HCT116 (cell line): ENCODE results near the gene RASGRF2. TPM values are rescaled to one million over a fixed set of nuclear protein-coding genes. Genes with fewer than 3 reads are reported as not detected.

Experiments used
- ATAC-seq: fragments of 200-7000 bp; cut with Tn5 transposase; 2 replicates; pipeline ENCODE4 v1.9.1; 2020; ENCODE audit warnings: mild to moderate bottlenecking, moderate library complexity
- BruUV-seq: library from RNA; stranded (reverse); fragments of 400-500 nt; replicated peaks from 2 replicates; lab custom pipeline; 2021; lab: Mats Ljungman, UMichigan
- CTCF ChIA-PET: fragments of 300-600 bp; sonication (Branson Sonifier 250); formaldehyde crosslinking; loops from one replicate; lab custom pipeline; 2021; ENCODE audit warnings: antibody characterized with exemption; lab: Charles Lee
- POLR2A ChIA-PET: fragments of 300-600, 350-600 bp; sonication (Branson Sonifier 250); formaldehyde crosslinking; loops from one replicate; lab custom pipeline; 2021; ENCODE audit warnings: antibody characterized with exemption; lab: Charles Lee
- RAD21 ChIA-PET, 2 experiments: fragments of 300-600 bp; sonication (Branson Sonifier 250); formaldehyde crosslinking; loops; one replicate each; lab custom pipeline; 2023; ENCODE audit warnings: low total read pairs in 2 of 2; ENCODE audit not compliant: uncharacterized antibody in 2 of 2, unreplicated experiment in 2 of 2, low non-redundant PET in 1 of 2; lab: Charles Lee
- DNase-seq: peaks from one replicate; pipeline ENCODE4 v3.0.0-alpha.2; 2010; ENCODE audit warnings: low read depth, low spot score
- H2AFZ ChIP-seq: fragments of 200-600 bp; shearing (Covaris generic), sonication (generic); 2 replicates; pipeline ENCODE4 v1.6.1; 2017; ENCODE audit warnings: low read depth, mixed run types, mixed read lengths, antibody characterized with exemption, low read length; ENCODE audit not compliant: poor library complexity, severe bottlenecking
- H3K27ac ChIP-seq: 2 replicates; pipeline ENCODE4 v1.5.1; 2012; ENCODE audit warnings: low read depth, low read length
- H3K27me3 ChIP-seq: fragments of 200-600 bp; sonication (generic); 2 replicates; pipeline ENCODE4 v1.6.1; 2016; ENCODE audit warnings: mixed run types, low read length, mixed read lengths; ENCODE audit not compliant: insufficient read depth
- H3K36me3 ChIP-seq, 2 experiments: fragments of 200-500 bp in 1 of 2; fragments of 200-600 bp in 1 of 2; sonication (Bioruptor generic) in 1 of 2; sonication (generic) in 1 of 2; 2 replicates each; pipeline versions ENCODE4 v1.5.1 to v1.6.1; 2014 to 2016; ENCODE audit warnings: low read length in 2 of 2, inconsistent platforms in 1 of 2, mixed read lengths in 1 of 2, mixed run types in 1 of 2; ENCODE audit not compliant: insufficient read depth in 2 of 2, control insufficient read depth in 1 of 2
- H3K4me1 ChIP-seq, 2 experiments: fragments of 200-600 bp in 1 of 2; sonication (generic) in 1 of 2; 2 replicates each; pipeline versions ENCODE4 v1.5.1 to v1.6.1; 2012 to 2017; ENCODE audit warnings: low read length in 2 of 2, inconsistent platforms in 1 of 2, mild to moderate bottlenecking in 1 of 2, mixed read lengths in 1 of 2, mixed run types in 1 of 2, moderate library complexity in 1 of 2; ENCODE audit not compliant: insufficient read depth in 2 of 2, control insufficient read depth in 1 of 2
- H3K4me2 ChIP-seq: fragments of 200-600 bp; sonication (generic); 2 replicates; pipeline ENCODE4 v1.6.1; 2017; ENCODE audit warnings: mixed run types, low read length, mixed read lengths
- H3K4me3 ChIP-seq, 2 experiments: fragments of 200-600 bp in 1 of 2; sonication (generic) in 1 of 2; replicated peaks in 1 of 2; 2 replicates each; pipeline ENCODE4 v1.5.1; 2011 to 2016; ENCODE audit warnings: low read length in 2 of 2, control low read depth in 1 of 2, low read depth in 1 of 2, mild to moderate bottlenecking in 1 of 2, mixed read lengths in 1 of 2, mixed run types in 1 of 2
- H3K79me2 ChIP-seq: fragments of 200-600 bp; sonication (generic); 2 replicates; pipeline ENCODE4 v1.6.1; 2017; ENCODE audit warnings: mild to moderate bottlenecking, mixed run types, low read length, moderate library complexity, mixed read lengths; ENCODE audit not compliant: insufficient read depth
- H3K9ac ChIP-seq: fragments of 200-600 bp; sonication (generic); 2 replicates; pipeline ENCODE4 v1.6.1; 2016; ENCODE audit warnings: low read length, mixed read lengths
- H3K9me2 ChIP-seq: fragments of 200-600 bp; sonication (generic), shearing (Covaris generic); 2 replicates; pipeline ENCODE4 v1.6.1; 2017; ENCODE audit warnings: mixed run types, mild to moderate bottlenecking, moderate library complexity; ENCODE audit not compliant: insufficient read depth
- H3K9me3 ChIP-seq, 2 experiments: fragments of 200-500 bp in 1 of 2; fragments of 200-600 bp in 1 of 2; sonication (Bioruptor generic) in 1 of 2; sonication (generic) in 1 of 2; 2 replicates each; pipeline ENCODE4 v1.6.1; 2014 to 2017; ENCODE audit warnings: low read length in 2 of 2, mixed read lengths in 2 of 2, inconsistent platforms in 1 of 2, low read depth in 1 of 2, mild to moderate bottlenecking in 1 of 2, mixed run types in 1 of 2, moderate library complexity in 1 of 2; ENCODE audit not compliant: control insufficient read depth in 1 of 2, insufficient read depth in 1 of 2
- H4K20me1 ChIP-seq: fragments of 200-600 bp; sonication (generic), shearing (Covaris generic); 2 replicates; pipeline ENCODE4 v1.6.1; 2017; ENCODE audit warnings: mixed run types, mild to moderate bottlenecking, moderate library complexity; ENCODE audit not compliant: insufficient read depth
- EGR1 ChIP-seq: IDR thresholded peaks from 2 replicates; pipeline ENCODE4 v1.6.1; 2012; ENCODE audit warnings: low read depth
- ELF1 ChIP-seq: IDR thresholded peaks from 2 replicates; pipeline ENCODE4 v1.6.1; 2012; ENCODE audit warnings: low read depth, borderline replicate concordance
- EZH2phosphoT487 ChIP-seq: fragments of 200-600 bp; IDR thresholded peaks from 2 replicates; pipeline ENCODE4 v1.6.1; 2018; ENCODE audit warnings: antibody characterized with exemption, borderline replicate concordance
- POLR2A ChIP-seq: IDR thresholded peaks from 2 replicates; pipeline ENCODE4 v1.7.0; 2011; ENCODE audit warnings: borderline replicate concordance; ENCODE audit not compliant: insufficient read depth, insufficient read length; ENCODE audit errors: extremely low read depth
- POLR2AphosphoS5 ChIP-seq: IDR thresholded peaks from 2 replicates; pipeline ENCODE4 v1.6.1; 2011; ENCODE audit warnings: mild to moderate bottlenecking, low read depth, low read length, moderate library complexity
- SIN3A ChIP-seq: IDR thresholded peaks from 2 replicates; pipeline ENCODE4 v1.6.1; 2012; ENCODE audit warnings: low read depth
- SP1 ChIP-seq: IDR thresholded peaks from 2 replicates; pipeline ENCODE4 v1.6.1; 2012; ENCODE audit warnings: low read depth
- ZNF274 ChIP-seq: fragments of 200-500 bp; sonication (Bioruptor generic); IDR thresholded peaks from 2 replicates; pipeline ENCODE4 v1.6.1; 2014; ENCODE audit warnings: mild to moderate bottlenecking, low read depth, low read length, inconsistent platforms
- intact Hi-C: fragments of 100-400 bp; cut with micrococcal nuclease; formaldehyde crosslinking; loops from 2 replicates; pipeline ENCODE4 v1.10.0; 2022
- total RNA-seq: library from RNA; stranded (reverse); gene quantifications from one replicate; pipeline ENCODE4 v1.2.1, GENCODE V29; 2021; ENCODE audit not compliant: unreplicated experiment
- TF ChIP-seq, protein P1 (sequence below): IDR thresholded peaks from 2 replicates; pipeline ENCODE4 v1.6.1; 2012
- TF ChIP-seq, protein P2 (sequence below), 3 experiments: fragments of 200-600 bp in 1 of 3; sonication (generic) in 1 of 3; IDR thresholded peaks in 2 of 3; conservative IDR thresholded peaks in 1 of 3; 2 replicates each; pipeline ENCODE4 v1.5.1; 2012 to 2017; ENCODE audit warnings: low read depth in 2 of 3, low read length in 2 of 3, antibody characterized with exemption in 1 of 3, borderline replicate concordance in 1 of 3, control low read depth in 1 of 3, mild to moderate bottlenecking in 1 of 3, mixed read lengths in 1 of 3, mixed run types in 1 of 3, moderate library complexity in 1 of 3; ENCODE audit not compliant: insufficient read depth in 1 of 3
- TF ChIP-seq, protein P3 (sequence below): IDR thresholded peaks from 2 replicates; pipeline ENCODE4 v1.6.1; 2011; ENCODE audit warnings: mild to moderate bottlenecking, low read length, moderate library complexity; ENCODE audit not compliant: insufficient replicate concordance; ENCODE audit errors: extremely low read depth

Gene RASGRF2
- total RNA-seq, 1 experiment from 2014 or later = 0.05 TPM

DNA sequence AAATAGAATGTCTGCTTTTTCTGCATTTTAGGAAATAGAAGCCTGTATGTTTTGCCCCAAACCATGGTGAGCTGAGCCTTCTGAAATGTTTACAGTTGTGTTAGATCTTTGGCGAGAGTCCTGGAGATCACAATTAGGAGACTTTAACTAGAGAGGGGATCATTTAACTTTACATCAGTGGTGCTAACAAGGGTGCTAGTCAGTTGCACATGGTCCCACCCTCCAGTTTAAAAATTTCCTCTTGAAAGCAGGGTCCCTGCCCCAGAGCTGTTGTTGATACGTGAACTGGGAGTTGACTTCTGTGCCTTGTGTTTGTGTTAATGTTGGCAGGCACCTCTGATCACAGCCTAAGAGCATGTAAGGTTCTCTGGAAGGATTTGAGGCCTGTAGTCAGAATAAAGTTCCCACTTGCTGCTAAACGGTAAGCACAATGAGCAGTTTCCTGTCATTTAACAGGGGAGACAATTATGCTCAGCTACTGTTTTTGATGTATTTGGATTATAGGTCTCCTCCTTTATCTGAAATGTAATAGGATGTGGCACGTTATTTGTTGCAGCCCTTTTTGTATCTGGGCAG is 43.7 kb downstream of the RASGRF2 start:
- Histone ChIP-seq H3K36me3 (no peaks in the 10 kb centered on the region), H3K27ac (no peak overlapping the region), H3K4me3 (no peak overlapping the region), H3K9ac (no peak overlapping the region), H3K9me3 (no peaks in the 10 kb centered on the region), H3K79me2 (no peaks in the 10 kb centered on the region), H2AFZ (no peak overlapping the region), H4K20me1 (no peaks in the 10 kb centered on the region), H3K4me1 (no peaks in the 10 kb centered on the region), H3K4me2 (no peak overlapping the region), H3K9me2 (no peaks in the 10 kb centered on the region), H3K27me3 (no peaks in the 10 kb centered on the region; the same call in 1 of the 2 replicates)
- DNase-seq (no peak), ATAC-seq (no peak)
- ChIA-PET RAD21 (no interaction called here), CTCF (no interaction called here), POLR2A (no interaction called here)
- TF ChIP-seq SP1 (no peak), ZNF274 (no peak)
- BruUV-seq = no TSS peak
- intact Hi-C loops = no loop called here

DNA sequence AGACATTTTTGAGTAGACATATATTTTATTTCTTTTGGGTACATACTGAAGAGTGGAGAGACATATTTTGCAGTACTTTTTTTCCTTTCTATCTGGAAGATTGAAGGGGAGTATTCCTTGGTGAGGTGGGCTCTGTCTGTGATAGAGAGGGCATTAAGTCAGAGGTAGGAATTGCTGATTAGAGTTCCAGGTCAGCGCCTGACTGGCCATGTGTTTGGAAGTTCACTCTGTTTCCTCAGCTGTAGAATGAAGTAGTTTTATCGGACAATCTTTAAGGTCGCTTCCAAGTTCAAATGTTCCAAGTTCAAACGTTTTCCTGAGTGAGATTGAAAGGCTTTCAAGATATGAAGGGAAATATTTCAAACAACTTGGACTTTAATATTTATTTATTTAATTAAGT is 45.5 kb downstream of the RASGRF2 start:
- no peaks in the 10 kb centered on the region for H3K36me3 ChIP-seq
- no peak overlapping the region for H3K9ac ChIP-seq
- no peak overlapping the region for H2AFZ ChIP-seq
- no peaks in the 10 kb centered on the region for H3K9me3 ChIP-seq
- TF ChIP-seq POLR2A = no peak
- TF ChIP-seq, protein P1, sequence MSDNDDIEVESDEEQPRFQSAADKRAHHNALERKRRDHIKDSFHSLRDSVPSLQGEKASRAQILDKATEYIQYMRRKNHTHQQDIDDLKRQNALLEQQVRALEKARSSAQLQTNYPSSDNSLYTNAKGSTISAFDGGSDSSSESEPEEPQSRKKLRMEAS = no peak
- TF ChIP-seq POLR2AphosphoS5 = no peak
- TF ChIP-seq, protein P2, sequence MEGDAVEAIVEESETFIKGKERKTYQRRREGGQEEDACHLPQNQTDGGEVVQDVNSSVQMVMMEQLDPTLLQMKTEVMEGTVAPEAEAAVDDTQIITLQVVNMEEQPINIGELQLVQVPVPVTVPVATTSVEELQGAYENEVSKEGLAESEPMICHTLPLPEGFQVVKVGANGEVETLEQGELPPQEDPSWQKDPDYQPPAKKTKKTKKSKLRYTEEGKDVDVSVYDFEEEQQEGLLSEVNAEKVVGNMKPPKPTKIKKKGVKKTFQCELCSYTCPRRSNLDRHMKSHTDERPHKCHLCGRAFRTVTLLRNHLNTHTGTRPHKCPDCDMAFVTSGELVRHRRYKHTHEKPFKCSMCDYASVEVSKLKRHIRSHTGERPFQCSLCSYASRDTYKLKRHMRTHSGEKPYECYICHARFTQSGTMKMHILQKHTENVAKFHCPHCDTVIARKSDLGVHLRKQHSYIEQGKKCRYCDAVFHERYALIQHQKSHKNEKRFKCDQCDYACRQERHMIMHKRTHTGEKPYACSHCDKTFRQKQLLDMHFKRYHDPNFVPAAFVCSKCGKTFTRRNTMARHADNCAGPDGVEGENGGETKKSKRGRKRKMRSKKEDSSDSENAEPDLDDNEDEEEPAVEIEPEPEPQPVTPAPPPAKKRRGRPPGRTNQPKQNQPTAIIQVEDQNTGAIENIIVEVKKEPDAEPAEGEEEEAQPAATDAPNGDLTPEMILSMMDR (IDR thresholded peaks at IDR 0.05 in 2 of 3, conservative IDR thresholded peaks at IDR 0.05 in 1 of 3; ENCODE audit: borderline replicate concordance in 1 of 3, insufficient read depth in 1 of 3, low read depth in 2 of 3, low read length in 2 of 3) = no peak
- TF ChIP-seq EZH2phosphoT487 = no peak
- TF ChIP-seq, protein P3, sequence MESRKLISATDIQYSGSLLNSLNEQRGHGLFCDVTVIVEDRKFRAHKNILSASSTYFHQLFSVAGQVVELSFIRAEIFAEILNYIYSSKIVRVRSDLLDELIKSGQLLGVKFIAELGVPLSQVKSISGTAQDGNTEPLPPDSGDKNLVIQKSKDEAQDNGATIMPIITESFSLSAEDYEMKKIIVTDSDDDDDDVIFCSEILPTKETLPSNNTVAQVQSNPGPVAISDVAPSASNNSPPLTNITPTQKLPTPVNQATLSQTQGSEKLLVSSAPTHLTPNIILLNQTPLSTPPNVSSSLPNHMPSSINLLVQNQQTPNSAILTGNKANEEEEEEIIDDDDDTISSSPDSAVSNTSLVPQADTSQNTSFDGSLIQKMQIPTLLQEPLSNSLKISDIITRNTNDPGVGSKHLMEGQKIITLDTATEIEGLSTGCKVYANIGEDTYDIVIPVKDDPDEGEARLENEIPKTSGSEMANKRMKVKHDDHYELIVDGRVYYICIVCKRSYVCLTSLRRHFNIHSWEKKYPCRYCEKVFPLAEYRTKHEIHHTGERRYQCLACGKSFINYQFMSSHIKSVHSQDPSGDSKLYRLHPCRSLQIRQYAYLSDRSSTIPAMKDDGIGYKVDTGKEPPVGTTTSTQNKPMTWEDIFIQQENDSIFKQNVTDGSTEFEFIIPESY = no peak
- no peak for TF ChIP-seq EGR1
- no peak for TF ChIP-seq ELF1
- no peak for TF ChIP-seq SIN3A
- TF ChIP-seq, all 23 proteins: peak for 0
- Histone ChIP-seq H3K27me3 (no peaks in the 10 kb centered on the region), H3K27ac (no peak overlapping the region), H3K4me3 (no peak overlapping the region), H3K4me2 (no peak overlapping the region), H3K9me2 (no peaks in the 10 kb centered on the region), H3K4me1 (no peaks in the 10 kb centered on the region), H3K79me2 (no peaks in the 10 kb centered on the region), H4K20me1 (no peaks in the 10 kb centered on the region)
- ChIA-PET CTCF (no interaction called here), RAD21 (no interaction called here), POLR2A (no interaction called here)
- BruUV-seq = no TSS peak
- intact Hi-C loops = no loop called here
- DNase-seq (no peak), ATAC-seq (no peak)
